Activated CD8-positive, alpha-beta memory T cell treated with anti-CD3 and anti-CD28 coated beads, Interleukin-2, amount 50 U/mL, for 24 hours (primary cell): ENCODE measurements around the gene TMEM8B.
"Not testable (repeated sequence)": the region's sequence is repeated elsewhere in the genome, so short reads cannot be mapped to it uniquely, and the experiment has no call there.

Experiments used
- DNase-seq: peaks from one replicate; pipeline ENCODE4 v3.0.0-alpha.2; 2020; ENCODE audit errors: extremely low read depth

TMEM8B gene

GRCh38 chr9:35867538-35867937, 38.5 kb downstream of the TMEM8B start:
- DNase-seq = no peak

DNA sequence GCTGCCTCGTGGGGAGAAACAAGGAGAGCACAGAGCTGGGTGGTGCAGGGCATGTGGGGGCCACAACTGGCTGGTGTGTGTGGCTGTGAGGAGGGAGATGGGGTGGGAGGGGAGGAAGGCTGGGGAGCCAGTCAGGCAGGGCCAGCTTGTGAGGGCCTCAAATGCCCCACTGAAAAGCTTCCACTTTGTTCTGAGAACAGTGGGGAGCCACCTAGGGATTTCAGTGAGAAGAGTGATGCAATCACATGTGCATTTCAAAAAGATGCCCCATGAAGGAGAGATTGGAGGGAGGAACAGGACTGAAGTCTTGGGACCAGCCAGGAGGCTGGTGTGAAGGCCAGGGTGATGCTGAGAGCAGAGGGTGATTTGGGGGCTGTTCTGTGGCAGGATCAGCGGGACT, 39.9 kb downstream of the TMEM8B start:
- no peak for DNase-seq

DNA sequence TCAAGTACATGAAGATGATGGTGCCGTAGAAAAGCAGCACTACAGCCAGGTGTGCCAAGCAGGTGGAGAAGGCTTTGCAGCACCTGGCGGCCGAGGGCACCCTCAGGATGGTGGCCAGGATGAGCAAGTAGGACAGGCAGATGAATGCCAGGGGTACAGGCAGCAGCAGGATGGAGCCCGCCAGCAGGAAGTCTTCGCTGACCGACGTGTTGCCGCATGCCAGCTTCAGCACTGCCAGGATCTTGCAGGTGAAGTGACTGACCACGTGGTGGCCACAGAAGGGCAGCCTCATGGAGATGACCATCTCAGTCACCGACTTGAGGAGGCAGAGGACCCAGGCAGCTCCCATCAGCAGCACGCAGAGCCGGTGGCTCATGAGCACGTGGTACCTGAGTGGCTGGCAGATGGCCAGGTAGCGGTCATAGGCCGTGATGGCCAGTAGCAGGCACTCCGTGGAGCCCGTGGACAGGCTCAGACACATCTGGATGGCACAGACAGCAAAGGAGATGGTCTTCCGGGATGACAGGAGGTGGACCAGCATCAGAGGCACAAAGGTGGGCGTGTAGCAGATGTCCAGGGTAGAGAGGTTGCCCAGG, 40.7 kb downstream of the TMEM8B start:
- no peak for DNase-seq

GRCh38 chr9:35870351-35870923, 41.4 kb downstream of the TMEM8B start, which contains the start of gene OR13J1:
OR13J1 (minus strand) TSS chr9:35870401; CDS start chr9:35870401, 0 bp downstream.
- no peak for DNase-seq

- DNase-seq = no peak
Measured at GRCh38 chr9:35871545-35871944, 42.5 kb downstream of the TMEM8B start.

- DNase-seq = no peak
Measured at GRCh38 chr9:35872505-35872904, 43.5 kb downstream of the TMEM8B start.

DNA sequence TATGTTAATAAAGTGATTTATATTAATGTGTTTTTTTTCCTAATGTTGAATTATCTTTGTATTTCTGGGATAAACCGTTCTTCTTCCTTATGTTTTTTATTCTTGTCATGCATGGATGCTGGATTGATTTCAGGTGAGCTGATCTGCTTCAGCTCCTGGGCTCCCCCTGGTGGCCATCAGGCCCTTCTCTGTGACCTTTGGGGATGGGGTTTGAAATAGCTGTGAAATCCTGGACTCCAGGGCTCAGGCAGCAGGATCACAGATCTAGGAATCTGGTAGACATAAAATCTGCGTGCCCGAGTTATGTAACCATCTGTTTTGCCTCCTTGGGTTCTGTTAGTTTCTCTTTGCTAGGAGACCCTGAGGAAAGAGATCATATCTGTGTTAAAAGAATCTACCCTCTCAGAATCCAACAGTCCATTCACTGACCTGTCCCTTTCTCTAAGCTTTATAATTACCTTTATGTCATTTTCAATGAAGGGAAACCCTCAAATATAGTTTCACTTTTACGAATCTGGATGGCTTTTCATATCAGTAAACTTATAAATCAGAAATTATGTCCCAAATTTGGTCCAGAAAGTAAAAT, 53.3 kb downstream of the TMEM8B start:
- DNase-seq = peak; percentile 38

GRCh38 chr9:35882996-35883395, 54.0 kb downstream of the TMEM8B start:
- no peak for DNase-seq

GRCh38 chr9:35884908-35885307, 55.9 kb downstream of the TMEM8B start:
- not testable (repeated sequence) for DNase-seq

DNA sequence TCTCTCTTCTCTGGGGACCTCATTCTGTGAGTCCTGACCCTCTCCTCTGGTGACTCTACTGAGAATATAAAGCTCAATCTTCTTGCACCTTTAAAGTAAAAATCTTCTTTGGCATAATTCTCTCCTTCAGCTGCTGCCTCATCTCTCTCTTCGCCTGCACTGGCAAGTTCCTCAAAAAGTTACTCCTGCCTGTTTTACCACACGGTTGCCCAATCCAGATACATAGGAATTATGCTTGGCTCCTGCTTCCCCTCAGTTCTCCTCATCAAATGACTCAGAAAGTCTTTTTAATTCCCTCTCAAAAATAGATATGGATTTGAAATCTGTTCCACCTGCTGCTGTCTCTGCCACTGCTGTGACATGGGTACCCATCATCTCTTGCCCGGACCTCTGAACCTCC, 62.6 kb downstream of the TMEM8B start:
- no peak for DNase-seq

- DNase-seq = no peak
Measured at GRCh38 chr9:35892051-35892450, 63.0 kb downstream of the TMEM8B start.

DNA sequence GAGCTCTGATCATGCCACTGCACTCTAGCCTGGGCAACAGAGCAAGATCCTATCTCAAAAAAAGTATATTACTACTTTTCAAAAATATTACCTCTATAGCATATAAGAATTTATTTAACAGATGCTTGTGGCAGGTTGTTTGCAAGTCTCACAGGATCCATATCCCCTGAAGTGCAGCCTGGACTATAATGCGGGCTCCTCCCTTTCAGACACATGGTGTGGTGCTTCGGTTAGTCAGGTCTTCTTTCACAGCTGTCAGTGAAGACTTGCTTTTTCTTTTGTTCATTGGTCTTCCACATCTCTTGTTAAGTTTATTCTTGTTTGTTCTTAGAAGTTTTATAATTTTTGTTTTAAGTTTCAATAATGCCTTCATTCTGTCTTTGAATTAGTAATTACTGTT, 67.5 kb downstream of the TMEM8B start:
- no peak for DNase-seq

GRCh38 chr9:35897376-35898099, 68.5 kb downstream of the TMEM8B start:
- DNase-seq = not testable (repeated sequence)

GRCh38 chr9:35898337-35898736, 69.3 kb downstream of the TMEM8B start:
- DNase-seq = no peak

DNA sequence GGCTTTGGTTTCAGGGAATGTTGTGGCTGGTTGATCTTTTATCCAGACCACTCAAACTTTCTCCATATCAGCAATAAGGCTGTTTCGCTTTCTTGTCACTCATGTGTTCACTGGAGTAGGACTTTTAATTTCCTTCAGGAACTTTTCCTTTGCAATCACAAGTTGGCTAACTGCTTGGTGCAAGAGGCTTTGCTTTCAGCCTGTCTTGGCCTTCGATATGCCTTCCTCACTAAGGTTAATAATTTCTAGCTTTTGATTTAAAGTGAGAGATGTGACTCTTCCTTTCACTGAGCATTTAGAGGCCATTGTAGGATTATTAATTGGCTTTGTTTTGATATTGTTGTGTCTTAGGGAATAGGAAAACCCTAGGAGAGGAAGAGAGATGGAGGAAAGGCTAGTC, 70.0 kb downstream of the TMEM8B start:
- no peak for DNase-seq

- DNase-seq = no peak
Measured at GRCh38 chr9:35903049-35903448, 74.0 kb downstream of the TMEM8B start.

DNA sequence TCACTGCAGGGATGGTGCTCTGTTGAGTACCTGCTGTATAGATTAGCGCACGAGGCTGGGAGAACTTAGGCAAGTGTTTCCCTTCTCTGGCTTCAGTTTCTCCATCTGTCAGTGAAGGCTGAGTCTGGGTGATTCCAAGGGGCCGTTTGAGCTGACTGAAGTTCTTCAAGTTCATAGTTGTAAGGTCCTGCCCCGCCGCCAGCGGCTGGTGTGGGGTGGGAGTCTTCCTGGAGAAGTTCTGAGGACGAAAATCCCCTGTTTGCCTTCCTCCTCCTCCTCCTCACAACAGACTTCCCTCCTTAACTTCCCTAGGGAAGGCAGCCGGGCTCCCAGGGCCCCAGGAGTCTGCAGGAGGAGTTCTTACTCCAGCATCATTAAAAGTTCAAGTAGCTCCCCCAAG, 75.3 kb downstream of the TMEM8B start:
- DNase-seq = no peak

- DNase-seq = no peak
Measured at GRCh38 chr9:35905051-35905781, 76.2 kb downstream of the TMEM8B start.

DNA sequence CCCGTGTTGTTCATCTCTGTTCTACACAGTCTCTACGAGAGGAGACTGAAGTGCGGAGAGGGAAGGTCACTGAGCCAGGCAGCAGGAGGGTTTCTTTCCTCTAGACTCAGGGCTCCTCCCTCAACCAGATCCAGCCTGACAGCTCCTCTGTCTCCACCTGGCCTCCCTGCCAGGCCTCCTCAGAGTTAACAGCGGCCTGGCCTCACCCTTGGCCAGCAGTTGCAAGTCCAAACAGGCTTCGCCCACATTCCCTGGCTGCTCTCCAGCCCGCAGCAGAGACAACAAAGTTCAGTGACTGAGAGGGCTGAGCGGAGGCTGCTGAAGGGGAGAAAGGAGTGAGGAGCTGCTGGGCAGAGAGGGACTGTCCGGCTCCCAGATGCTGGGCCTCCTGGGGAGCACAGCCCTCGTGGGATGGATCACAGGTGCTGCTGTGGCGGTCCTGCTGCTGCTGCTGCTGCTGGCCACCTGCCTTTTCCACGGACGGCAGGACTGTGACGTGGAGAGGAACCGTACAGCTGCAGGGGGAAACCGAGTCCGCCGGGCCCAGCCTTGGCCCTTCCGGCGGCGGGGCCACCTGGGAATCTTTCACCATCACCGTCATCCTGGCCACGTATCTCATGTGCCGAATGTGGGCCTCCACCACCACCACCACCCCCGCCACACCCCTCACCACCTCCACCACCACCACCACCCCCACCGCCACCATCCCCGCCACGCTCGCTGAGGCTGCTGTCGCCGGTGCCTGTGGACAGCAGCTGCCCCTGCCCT, 77.1 kb downstream of the TMEM8B start, which contains the start of gene HRCT1:
TSS of gene HRCT1 (plus strand) at position 291 of the 768 bp plus-strand sequence. CDS start at position 377, 86 bp downstream.
- DNase-seq = no peak

DNA sequence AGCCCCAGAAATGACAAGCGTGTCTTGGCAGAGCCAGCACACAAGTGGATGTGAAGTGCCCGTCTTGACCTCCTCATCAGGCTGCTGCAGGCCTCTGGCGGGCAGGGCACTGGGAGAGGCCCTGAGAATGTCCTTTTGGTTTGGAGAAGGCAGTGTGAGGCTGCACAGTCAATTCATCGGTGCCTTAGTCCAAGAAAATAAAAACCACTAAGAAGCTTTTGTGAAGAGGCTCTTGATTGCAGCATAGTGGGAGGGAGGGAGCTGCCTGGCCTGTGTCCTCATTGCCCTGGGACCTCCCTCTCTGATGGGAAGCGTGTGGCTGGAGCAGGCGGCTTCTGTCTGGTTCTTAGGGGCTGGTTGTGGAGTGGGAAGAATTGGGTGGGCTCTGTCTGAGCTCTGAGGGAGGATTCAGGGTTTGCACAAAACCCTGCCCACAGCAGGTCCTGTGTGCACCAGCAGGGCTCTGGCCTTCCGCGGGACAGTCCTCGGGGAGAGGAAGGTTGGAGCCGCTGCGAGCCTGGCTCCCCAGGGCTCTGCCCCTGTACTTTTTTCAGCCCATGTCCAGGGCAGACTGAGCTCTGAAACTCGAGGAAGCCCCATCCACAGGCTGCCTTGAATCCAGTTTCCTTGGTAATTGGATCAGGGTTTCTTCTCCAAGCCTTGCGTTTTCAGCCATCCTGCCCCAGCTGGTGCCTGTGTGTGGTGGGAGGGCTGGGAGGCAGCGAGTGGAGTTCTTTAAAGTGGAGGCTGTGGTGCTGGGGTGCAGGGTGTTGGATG, 78.1 kb downstream of the TMEM8B start:
- DNase-seq = no peak
